ENCODE measurements around the gene GALNT1.

- TF ChIP-seq CTCF (optimal IDR thresholded peaks at IDR 0.05 in 1 of 3, IDR thresholded peaks at IDR 0.05 in 1 of 3, conservative IDR thresholded peaks at IDR 0.05 in 1 of 3; ENCODE audit: extremely low read depth in 1 of 3, insufficient read depth in 2 of 3, low read length in 3 of 3): no peak
- TF ChIP-seq EZH2 (IDR thresholded peaks at IDR 0.05; ENCODE audit: low read length): no peak
Measured at GRCh38 chr18:35582899-35583558, 1.5 kb downstream of the GALNT1 start.

Measured in keratinocyte (primary cell).